Adipose tissue (tissue), 3 donors: ENCODE results near the gene MICALL2. TPM values are rescaled to one million over a fixed set of nuclear protein-coding genes. Genes with fewer than 3 reads are reported as not detected.

Experiments
- H3K27ac ChIP-seq: one replicate; pipeline ENCODE4 v1.5.1; 2013; ENCODE audit warnings: low read depth, low read length
- WGBS, 3 donors: extraction: QIAGEN DNeasy Blood & Tissue Kit; methylation state at CpG; one replicate each; pipeline ENCODE4 v1.1.7; 2013; 5-methylcytosine and 5-hydroxymethylcytosine counted together
- polyA plus RNA-seq, 3 donors: library from polyadenylated mRNA; stranded (reverse); fragments of 200-250 nt; gene quantifications; one replicate each; pipeline ENCODE4 v1.2.3, GENCODE V29; 2013
- donor health status: healthy with polysubstance abuse.
- donor health status: Bipolar disorder and iron deficiency.
- donor health status: healthy.

Gene MICALL2
- polyA plus RNA-seq, 3 donors = 8.5 to 24.2 (median 20.9) TPM

GRCh38 chr7:1394371-1394770 is 64.9 kb downstream of the MICALL2 start:
- WGBS, 3 donors = 81 to 84% (median 83%) methylated on average over 4 of the region's 4 CpGs
- H3K27ac ChIP-seq = no peak overlapping the region

GRCh38 chr7:1393421-1393820 is 65.8 kb downstream of the MICALL2 start:
- no peak overlapping the region for H3K27ac ChIP-seq
- WGBS, 3 donors = 68 to 79% (median 79%) methylated on average over 7 of the region's 7 CpGs

GRCh38 chr7:1392556-1392955 is 66.7 kb downstream of the MICALL2 start:
- no peak overlapping the region for H3K27ac ChIP-seq
- 84 to 92% (median 89%) methylated on average over 4 of the region's 4 CpGs for WGBS, 3 donors

- H3K27ac ChIP-seq = no peak overlapping the region
- WGBS, 3 donors = 82 to 86% (median 86%) methylated on average over 4 of the region's 4 CpGs
Measured at GRCh38 chr7:1391449-1391848, 67.8 kb downstream of the MICALL2 start.

GRCh38 chr7:1388703-1389335 is 70.5 kb downstream of the MICALL2 start:
- 57 to 69% (median 64%) methylated on average over 29 of the region's 29 CpGs for WGBS, 3 donors
- no peak overlapping the region for H3K27ac ChIP-seq

GRCh38 chr7:1388021-1388702 is 71.1 kb downstream of the MICALL2 start:
- no peak overlapping the region for H3K27ac ChIP-seq
- 79 to 85% (median 80%) methylated on average over 19 of the region's 19 CpGs for WGBS, 3 donors

- 62 to 81% (median 77%) methylated on average over 17 to 18 of the region's 18 CpGs for WGBS, 3 donors
- H3K27ac ChIP-seq = no peak overlapping the region
Measured at GRCh38 chr7:1387261-1387660, 72.0 kb downstream of the MICALL2 start.

GRCh38 chr7:1386623-1387220 is 72.5 kb downstream of the MICALL2 start:
- 27 to 63% (median 57%) methylated on average over 21 to 25 of the region's 25 CpGs for WGBS, 3 donors
- H3K27ac ChIP-seq = no peak overlapping the region

- WGBS, 3 donors = 37 to 55% (median 44%) methylated on average over 38 of the region's 38 CpGs
Measured at GRCh38 chr7:1385809-1386622, 73.3 kb downstream of the MICALL2 start.

GRCh38 chr7:1385086-1385808 is 74.0 kb downstream of the MICALL2 start:
- H3K27ac ChIP-seq = no peak overlapping the region
- 42 to 56% (median 55%) methylated on average over 19 to 23 of the region's 23 CpGs for WGBS, 3 donors

More at GRCh38 chr7:1385809-1386622, 73.3 kb downstream of the MICALL2 start:
- no peak overlapping the region for H3K27ac ChIP-seq

Other genes starting within 250 kb of the MICALL2 start
- not detected for gene UNCX, start 226.6 kb downstream of the MICALL2 start, polyA plus RNA-seq
- 10 to 100 TPM; 44.8 to 54.7 (median 49.1) TPM for gene INTS1, start 44.9 kb upstream of the MICALL2 start, polyA plus RNA-seq
- 10 to 100 TPM; 23.9 to 64.1 (median 45.5) TPM for gene MAFK, start 71.2 kb upstream of the MICALL2 start, polyA plus RNA-seq
- gene TMEM184A, start 96.7 kb upstream of the MICALL2 start, polyA plus RNA-seq = 10 to 100 TPM in 1 of 3 donors, under 1 TPM in 2; 0.34 to 16.8 (median 0.91) TPM
- 10 to 100 TPM; 21.3 to 41.8 (median 34.7) TPM for gene PSMG3, start 110.6 kb upstream of the MICALL2 start, polyA plus RNA-seq
- 1 to 10 TPM in 1 of 3 donors, under 1 TPM in 2; 0.58 to 5.5 (median 0.67) TPM for gene ELFN1, start 210.8 kb upstream of the MICALL2 start, polyA plus RNA-seq